ENCODE data around the gene PRR7.
"Not testable (repeated sequence)": the region's sequence is repeated elsewhere in the genome, so short reads cannot be mapped to it uniquely, and the experiment has no call there.

PRR7 gene

DNA sequence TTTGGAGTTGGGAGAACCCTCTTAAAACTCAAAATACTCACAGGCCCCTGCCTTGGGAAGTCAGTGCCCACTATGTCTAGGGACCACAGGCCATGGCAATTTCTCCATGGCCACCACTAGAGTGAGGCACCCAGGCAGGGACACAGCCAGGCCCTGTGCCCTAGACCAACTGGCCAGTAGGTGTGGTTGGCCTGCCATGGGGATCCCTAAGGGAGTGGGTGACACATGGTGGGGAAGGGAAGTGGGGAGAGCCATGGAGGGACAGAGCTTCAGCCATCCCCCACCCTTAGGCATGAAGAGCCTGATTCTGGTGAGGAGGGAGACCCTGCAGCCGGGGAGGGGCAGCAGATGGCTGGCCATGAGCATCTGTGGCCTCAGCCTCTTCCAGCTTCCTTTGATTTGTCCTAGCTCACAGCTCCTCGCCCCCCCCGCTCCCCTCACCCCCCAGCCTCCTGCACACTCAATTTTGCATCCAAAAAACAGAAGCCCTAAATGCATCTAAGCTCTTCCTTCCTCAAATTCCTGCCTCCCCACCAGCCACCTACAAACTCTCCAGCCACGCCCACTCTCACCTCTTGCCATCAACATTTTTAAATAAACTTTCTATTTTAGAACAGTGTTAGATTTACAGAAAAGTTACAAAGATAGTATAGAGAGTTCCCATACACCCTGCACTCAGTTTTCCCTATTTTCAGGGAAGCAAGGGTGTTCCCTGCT is 28.4 kb downstream of the PRR7 start:
- H3K4me1 Mint-ChIP-seq = peaks cover 47% of the 10 kb centered on the region

GRCh38 chr5:177475563-177476427 is 29.2 kb downstream of the PRR7 start:
- no peak overlapping the region for H3K27ac Mint-ChIP-seq
- no peaks in the 10 kb centered on the region for H3K36me3 Mint-ChIP-seq
- ATAC-seq = no peak
- H3K9me3 Mint-ChIP-seq = no peaks in the 10 kb centered on the region
- peaks cover 49% of the 10 kb centered on the region for H3K4me1 Mint-ChIP-seq
- H3K4me3 Mint-ChIP-seq = no peak overlapping the region
- H3K27me3 Mint-ChIP-seq = peaks cover 17% of the 10 kb centered on the region

More for the DNA sequence above, 28.4 kb downstream of the PRR7 start:
- H3K4me3 Mint-ChIP-seq = peak overlapping the region; percentile 73
- no peak overlapping the region for H3K27ac Mint-ChIP-seq
- no peaks in the 10 kb centered on the region for H3K9me3 Mint-ChIP-seq
- H3K27me3 Mint-ChIP-seq = peaks cover 25% of the 10 kb centered on the region
- ATAC-seq = no peak
- no peaks in the 10 kb centered on the region for H3K36me3 Mint-ChIP-seq

DNA sequence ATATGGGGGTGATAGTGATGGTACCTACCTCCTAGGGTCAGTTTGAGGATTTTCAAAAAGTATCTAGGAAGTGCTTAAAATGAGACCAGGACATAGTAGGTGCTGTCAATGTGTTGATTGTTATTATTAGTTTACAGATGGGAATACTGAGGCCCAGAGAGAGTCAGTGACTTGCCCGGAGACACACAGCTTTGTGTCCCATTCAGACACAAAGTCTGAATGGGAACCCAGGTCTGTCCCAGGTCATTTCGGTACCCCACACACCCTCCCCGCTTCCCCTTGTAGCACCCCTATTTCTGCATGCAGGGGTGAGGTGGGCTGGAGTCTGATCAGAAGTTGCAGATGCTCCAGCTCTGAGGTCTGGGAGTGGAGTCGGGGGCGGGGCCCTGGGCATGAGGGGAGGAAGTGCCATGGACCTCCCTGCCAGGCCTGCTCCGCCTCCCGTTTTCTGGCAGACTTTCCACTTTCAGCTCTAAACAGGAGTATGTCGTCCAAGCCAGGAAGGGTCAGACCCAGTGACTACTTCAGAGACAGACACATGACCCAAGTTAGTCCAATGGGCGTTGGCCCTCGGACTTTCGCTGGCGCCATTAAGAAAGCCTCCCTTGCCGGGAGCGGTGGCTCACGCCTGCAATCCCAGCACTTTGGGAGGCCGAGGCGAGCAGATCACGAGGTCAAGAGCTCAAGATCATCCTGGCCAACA is 30.1 kb downstream of the PRR7 start:
- Mint-ChIP-seq H3K4me3 (no peak overlapping the region), H3K9me3 (no peaks in the 10 kb centered on the region), H3K36me3 (no peaks in the 10 kb centered on the region), H3K27ac (no peak overlapping the region), H3K27me3 (peaks cover 16% of the 10 kb centered on the region), H3K4me1 (peaks cover 49% of the 10 kb centered on the region)
- no peak for ATAC-seq

DNA sequence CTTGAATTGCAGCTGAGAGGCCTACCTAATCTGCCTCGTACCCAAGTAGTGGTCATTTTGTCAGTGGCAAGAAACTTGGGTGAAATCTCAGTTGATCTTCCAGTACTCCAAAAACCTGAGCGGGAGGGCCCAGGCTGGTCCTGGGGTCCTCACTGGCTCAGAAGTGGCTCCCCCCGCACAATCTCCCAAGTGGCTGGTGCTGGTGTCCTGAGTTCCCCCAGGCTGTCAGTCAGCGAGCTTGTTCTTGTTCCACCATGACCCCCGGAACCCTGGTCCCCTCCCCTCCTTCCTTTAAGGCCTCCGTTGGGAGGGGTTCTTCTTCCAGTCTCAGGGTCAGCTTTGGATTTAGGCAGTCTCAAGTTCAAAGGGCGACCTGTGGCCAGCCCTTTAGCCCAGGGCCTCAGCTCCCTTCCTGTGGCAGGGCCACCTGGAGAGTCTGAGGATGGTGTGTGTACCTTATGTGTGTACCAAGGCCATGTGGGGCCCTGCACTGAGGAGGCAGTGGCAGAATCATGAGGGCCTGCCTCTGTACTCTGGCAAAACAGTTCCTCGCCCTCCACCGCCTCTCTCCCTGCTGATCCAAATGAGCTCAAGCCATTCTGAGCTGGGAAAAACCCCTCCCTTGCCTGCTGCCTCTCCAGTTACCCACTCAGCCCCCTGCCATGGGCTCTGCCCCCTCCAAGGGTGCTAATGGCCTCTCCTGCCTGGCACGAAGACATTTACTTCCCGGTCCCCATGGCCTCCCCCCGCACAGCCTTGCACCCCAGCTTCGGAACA is 31.3 kb downstream of the PRR7 start:
- Mint-ChIP-seq H3K27me3 (peaks cover 16% of the 10 kb centered on the region), H3K4me3 (no peak overlapping the region), H3K4me1 (peaks cover 49% of the 10 kb centered on the region), H3K27ac (peak overlapping the region; percentile 49), H3K9me3 (no peaks in the 10 kb centered on the region), H3K36me3 (no peaks in the 10 kb centered on the region)
- ATAC-seq = no peak

GRCh38 chr5:177478711-177479646 is 32.4 kb downstream of the PRR7 start:
- peaks cover 45% of the 10 kb centered on the region for H3K4me1 Mint-ChIP-seq
- ATAC-seq = peak; percentile 79
- no peaks in the 10 kb centered on the region for H3K36me3 Mint-ChIP-seq
- peak overlapping the region; percentile 38 for H3K4me3 Mint-ChIP-seq
- H3K27ac Mint-ChIP-seq = peak overlapping the region; percentile 77
- H3K9me3 Mint-ChIP-seq = no peaks in the 10 kb centered on the region
- H3K27me3 Mint-ChIP-seq = peaks cover 10% of the 10 kb centered on the region

DNA sequence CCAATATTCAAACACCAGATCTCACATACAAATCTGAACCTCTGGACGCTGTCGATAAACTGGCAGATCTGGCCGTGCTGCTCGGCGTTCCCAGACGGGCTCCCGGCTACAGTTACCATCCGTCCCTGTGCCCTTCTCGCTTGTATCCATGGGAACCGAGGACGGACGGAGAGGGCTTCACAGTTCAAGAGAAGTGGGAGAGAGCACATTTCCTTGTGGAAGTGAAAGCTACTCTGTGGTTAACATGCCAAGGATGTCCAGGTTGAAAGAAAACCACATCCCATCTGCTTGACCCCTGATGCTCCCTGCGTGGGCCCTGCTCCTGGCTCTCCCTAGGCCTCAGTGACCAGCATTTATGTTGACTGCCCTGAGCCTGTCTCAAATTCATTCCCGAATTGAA is 33.2 kb downstream of the PRR7 start:
- no peak overlapping the region for H3K4me3 Mint-ChIP-seq

DNA sequence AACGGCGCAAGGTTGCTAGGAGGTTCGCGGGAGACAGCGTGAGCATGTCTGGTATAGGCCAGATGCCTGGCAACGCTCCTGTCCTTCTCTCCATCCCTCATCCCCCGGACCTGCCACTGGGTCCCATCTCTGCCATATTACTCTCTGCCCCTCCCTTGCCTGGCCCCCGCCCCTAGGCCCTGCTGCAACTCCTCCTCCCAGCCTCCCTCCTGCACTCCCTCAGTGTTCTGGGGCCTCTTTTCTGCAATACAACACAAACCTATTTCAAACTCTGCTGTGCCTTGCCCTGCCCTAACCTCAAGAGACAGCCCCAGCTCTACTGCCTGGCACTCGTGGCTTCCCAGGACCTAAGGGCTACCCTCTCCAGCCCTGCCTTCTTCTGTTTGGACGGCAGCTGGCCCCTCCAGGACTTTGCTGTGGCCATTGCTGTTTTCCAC is 35.8 kb downstream of the PRR7 start:
- Mint-ChIP-seq H3K4me1 (peaks cover 19% of the 10 kb centered on the region), H3K27ac (no peak overlapping the region), H3K9me3 (no peaks in the 10 kb centered on the region), H3K4me3 (no peak overlapping the region), H3K36me3 (no peaks in the 10 kb centered on the region), H3K27me3 (no peaks in the 10 kb centered on the region)
- ATAC-seq = no peak

More for the DNA sequence above, 33.2 kb downstream of the PRR7 start:
- Mint-ChIP-seq H3K36me3 (no peaks in the 10 kb centered on the region), H3K27me3 (peaks cover 2% of the 10 kb centered on the region), H3K27ac (peak overlapping the region; percentile 77), H3K4me1 (peaks cover 37% of the 10 kb centered on the region), H3K9me3 (no peaks in the 10 kb centered on the region)
- no peak for ATAC-seq

- Mint-ChIP-seq H3K4me3 (no peak overlapping the region), H3K4me1 (peaks cover 19% of the 10 kb centered on the region), H3K27ac (no peak overlapping the region), H3K36me3 (peaks cover 2% of the 10 kb centered on the region), H3K27me3 (no peaks in the 10 kb centered on the region), H3K9me3 (no peaks in the 10 kb centered on the region)
- ATAC-seq = no peak
These were observed 36.4 kb downstream of the PRR7 start for GRCh38 chr5:177483042-177483441.

DNA sequence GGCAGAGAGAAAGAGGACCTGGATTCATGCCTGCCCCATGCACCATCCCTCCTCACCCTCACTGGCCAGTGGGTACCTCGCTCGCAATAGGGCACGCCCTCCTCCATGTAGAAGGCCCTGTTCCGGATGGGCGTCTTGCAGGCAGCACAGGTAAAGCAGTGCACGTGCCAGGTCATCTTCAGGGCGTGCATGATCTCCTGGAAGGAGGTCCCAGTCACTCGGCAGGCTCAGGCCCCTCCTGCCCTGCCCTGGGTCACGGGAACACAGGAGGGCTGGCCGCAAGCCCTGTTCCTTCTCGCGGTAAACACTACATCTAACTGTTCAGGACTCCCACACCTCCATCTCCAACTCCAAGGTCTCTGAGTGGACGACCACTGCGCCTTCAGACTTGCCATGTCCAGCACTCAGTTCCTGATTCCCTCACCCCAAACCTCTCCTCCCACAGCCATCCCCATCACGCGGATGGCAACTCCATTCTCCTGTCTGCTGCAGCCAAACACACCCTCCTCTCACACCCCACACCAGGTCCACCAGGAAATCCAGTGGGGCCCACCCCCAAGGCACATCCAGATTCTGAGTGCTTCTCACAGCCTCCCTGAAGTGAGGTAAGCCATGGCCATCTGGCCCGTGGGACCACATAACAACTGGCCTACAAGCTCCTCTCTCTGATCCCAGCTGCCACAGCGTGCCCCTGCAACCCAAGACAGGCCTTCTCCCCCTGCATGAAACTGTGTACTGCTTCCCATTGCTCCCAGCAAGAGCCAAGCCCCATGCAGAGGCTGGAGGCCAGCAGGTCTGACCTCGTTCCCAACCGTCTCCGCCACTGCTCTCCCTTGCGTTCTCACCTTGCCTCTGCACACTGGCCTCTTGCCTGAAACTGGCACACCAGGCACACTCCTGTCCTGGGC is 37.6 kb downstream of the PRR7 start:
- no peak for ATAC-seq
- peaks cover 10% of the 10 kb centered on the region for H3K4me1 Mint-ChIP-seq
- H3K9me3 Mint-ChIP-seq = no peaks in the 10 kb centered on the region
- no peak overlapping the region for H3K27ac Mint-ChIP-seq
- H3K27me3 Mint-ChIP-seq = no peaks in the 10 kb centered on the region
- H3K36me3 Mint-ChIP-seq = peaks cover 5% of the 10 kb centered on the region
- no peak overlapping the region for H3K4me3 Mint-ChIP-seq

GRCh38 chr5:177484902-177485549 is 38.4 kb downstream of the PRR7 start:
- H3K4me1 Mint-ChIP-seq = peaks cover 6% of the 10 kb centered on the region
- H3K27ac Mint-ChIP-seq = no peak overlapping the region
- H3K9me3 Mint-ChIP-seq = no peaks in the 10 kb centered on the region
- no peak overlapping the region for H3K4me3 Mint-ChIP-seq
- H3K36me3 Mint-ChIP-seq = peaks cover 7% of the 10 kb centered on the region
- no peak for ATAC-seq
- H3K27me3 Mint-ChIP-seq = no peaks in the 10 kb centered on the region

DNA sequence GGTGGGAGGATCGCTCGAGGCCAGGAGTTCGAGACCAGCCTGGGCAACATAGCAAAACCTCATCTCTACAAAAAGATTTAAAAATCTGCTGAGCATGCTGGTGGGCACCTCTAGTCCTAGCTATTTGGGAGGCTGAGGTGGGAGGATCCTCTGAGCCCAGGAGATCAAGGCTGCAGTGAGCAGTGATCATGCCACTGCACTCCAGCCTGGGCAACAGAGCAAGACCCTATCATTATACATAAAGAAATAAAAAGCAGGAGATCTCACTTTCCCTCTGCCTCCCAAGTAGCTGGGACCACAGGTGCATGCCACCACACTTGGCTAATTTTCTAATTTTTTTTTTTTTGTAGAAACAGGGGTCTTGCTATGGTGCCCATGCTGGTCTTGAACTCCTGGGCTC is 39.1 kb downstream of the PRR7 start:
- not testable (repeated sequence) for H3K27me3 Mint-ChIP-seq, H3K9me3 Mint-ChIP-seq, H3K4me3 Mint-ChIP-seq, ATAC-seq, H3K27ac Mint-ChIP-seq
- Mint-ChIP-seq H3K4me1 (peaks cover 10% of the 10 kb centered on the region), H3K36me3 (peaks cover 15% of the 10 kb centered on the region)

DNA sequence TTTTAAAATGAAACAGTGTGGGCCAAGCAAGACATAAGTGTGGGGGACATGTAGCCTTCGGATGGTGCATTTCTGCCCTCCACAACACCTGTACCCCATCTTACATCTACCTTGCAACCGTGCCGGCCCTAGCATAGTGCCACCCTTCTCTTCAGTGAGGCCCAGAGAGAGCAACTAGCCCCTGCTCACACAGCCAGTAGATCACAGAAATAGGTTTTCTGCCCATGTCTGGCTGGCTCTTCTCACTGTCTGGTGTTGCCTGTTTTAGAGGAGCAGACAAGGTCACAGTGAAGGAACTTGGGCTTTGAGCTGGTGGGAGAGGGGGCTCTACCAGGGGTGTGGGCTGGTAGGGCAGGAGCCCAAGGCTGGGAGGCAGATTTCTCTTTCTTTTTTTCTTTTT is 39.6 kb downstream of the PRR7 start:
- H3K4me3 Mint-ChIP-seq = no peak overlapping the region
- H3K27me3 Mint-ChIP-seq = no peaks in the 10 kb centered on the region
- no peak for ATAC-seq
- H3K4me1 Mint-ChIP-seq = peaks cover 15% of the 10 kb centered on the region
- H3K27ac Mint-ChIP-seq = no peak overlapping the region
- no peaks in the 10 kb centered on the region for H3K9me3 Mint-ChIP-seq
- H3K36me3 Mint-ChIP-seq = peaks cover 20% of the 10 kb centered on the region

GRCh38 chr5:177487144-177487543 is 40.5 kb downstream of the PRR7 start:
- Mint-ChIP-seq H3K27ac (no peak overlapping the region), H3K27me3 (no peaks in the 10 kb centered on the region), H3K36me3 (peaks cover 22% of the 10 kb centered on the region), H3K9me3 (no peaks in the 10 kb centered on the region), H3K4me1 (peaks cover 16% of the 10 kb centered on the region), H3K4me3 (no peak overlapping the region)
- no peak for ATAC-seq
